Endothelial cell of umbilical vein (primary cell): Measurements from ENCODE around the gene CD40. TPM values are rescaled to one million over a fixed set of nuclear protein-coding genes. Genes with fewer than 3 reads are reported as not detected.

ENCODE experiments used
- BruUV-seq: library from RNA; stranded (reverse); fragments of 400-500 nt; replicated peaks from 2 replicates; lab custom pipeline; 2021; lab: Mats Ljungman, UMichigan
- CTCF ChIA-PET: fragments of 300-600, 350-600 bp; sonication (Branson Sonifier 250); formaldehyde crosslinking; loops from one replicate; lab custom pipeline; 2021; ENCODE audit warnings: antibody characterized with exemption, inconsistent platforms; lab: Charles Lee
- POLR2A ChIA-PET: fragments of 300-600, 350-600 bp; sonication (Branson Sonifier 250); formaldehyde crosslinking; loops from one replicate; lab custom pipeline; 2021; ENCODE audit warnings: antibody characterized with exemption, inconsistent platforms; lab: Charles Lee
- DNase-seq: peaks from one replicate; pipeline ENCODE4 v3.0.0-alpha.2; 2011; ENCODE audit warnings: low read depth, low spot score
- FAIRE-seq: peaks from 2 replicates; lab custom pipeline; 2011; peaks lifted over from hg19 to GRCh38; lab: Jason Lieb, UNC
- H2AFZ ChIP-seq: 2 replicates; pipeline ENCODE4 v1.6.0; 2012; ENCODE audit warnings: low read depth, low read length, control low read depth, inconsistent platforms
- H3K27ac ChIP-seq: 2 replicates; pipeline ENCODE4 v1.5.1; 2011; ENCODE audit warnings: low read depth, mild to moderate bottlenecking, control low read depth, low read length, moderate library complexity; ENCODE audit not compliant: insufficient read depth
- H3K27me3 ChIP-seq, 2 experiments: 2 replicates each; pipeline versions ENCODE4 v1.6.0 to v1.6.1; 2011; ENCODE audit warnings: low read length in 2 of 2, mixed read lengths in 1 of 2; ENCODE audit not compliant: control insufficient read depth in 2 of 2, insufficient read depth in 2 of 2
- H3K36me3 ChIP-seq, 2 experiments: 2 replicates in 1 of 2; 3 replicates in 1 of 2; pipeline ENCODE4 v1.5.1; 2011; ENCODE audit warnings: low read length in 2 of 2, mild to moderate bottlenecking in 1 of 2, moderate library complexity in 1 of 2; ENCODE audit not compliant: control insufficient read depth in 2 of 2, insufficient read depth in 2 of 2; ENCODE audit errors: extremely low read depth in 1 of 2
- H3K4me1 ChIP-seq: 3 replicates; pipeline ENCODE4 v1.5.1; 2011; ENCODE audit warnings: mild to moderate bottlenecking, low read length; ENCODE audit not compliant: control insufficient read depth, insufficient read depth; ENCODE audit errors: extremely low read depth
- H3K4me2 ChIP-seq: 2 replicates; pipeline ENCODE4 v1.6.1; 2011; ENCODE audit warnings: low read length, control low read depth, mixed read lengths; ENCODE audit not compliant: insufficient read depth
- H3K4me3 ChIP-seq, 3 experiments: fragments of 200-600 bp in 1 of 3; sonication (generic), shearing (Covaris generic) in 1 of 3; replicated peaks in 1 of 3; 2 replicates each; pipeline ENCODE4 v1.5.1; 2011 to 2016; ENCODE audit warnings: control low read depth in 3 of 3, low read length in 3 of 3, mild to moderate bottlenecking in 2 of 3, inconsistent platforms in 1 of 3, low read depth in 1 of 3, moderate library complexity in 1 of 3; ENCODE audit not compliant: insufficient read depth in 1 of 3
- H3K79me2 ChIP-seq: 2 replicates; pipeline ENCODE4 v1.6.0; 2012; ENCODE audit warnings: low read length, inconsistent platforms; ENCODE audit not compliant: control insufficient read depth, insufficient read depth
- H3K9ac ChIP-seq: replicated peaks from 2 replicates; pipeline ENCODE3; 2011; ENCODE audit warnings: low read length, control low read depth; ENCODE audit not compliant: insufficient read depth; ENCODE audit errors: extremely low read depth
- H3K9me1 ChIP-seq: replicated peaks from 3 replicates; pipeline ENCODE4 v1.6.0; 2011; ENCODE audit warnings: mild to moderate bottlenecking, low read length; ENCODE audit not compliant: control insufficient read depth, insufficient read depth; ENCODE audit errors: extremely low read depth
- H3K9me3 ChIP-seq: replicated peaks from 2 replicates; pipeline ENCODE4 v1.5.1; 2012; ENCODE audit warnings: low read length, inconsistent platforms; ENCODE audit not compliant: control insufficient read depth, insufficient read depth
- H4K20me1 ChIP-seq: replicated peaks from 2 replicates; pipeline ENCODE3; 2011; ENCODE audit warnings: mild to moderate bottlenecking, low read length; ENCODE audit not compliant: control insufficient read depth, insufficient read depth; ENCODE audit errors: extremely low read depth
- EZH2 ChIP-seq: IDR thresholded peaks from 2 replicates; pipeline ENCODE4 v1.6.1; 2012; ENCODE audit warnings: borderline replicate concordance, low read depth, mild to moderate bottlenecking, moderate library complexity, low read length, inconsistent platforms; ENCODE audit not compliant: severe bottlenecking
- FOS ChIP-seq: IDR thresholded peaks from 2 replicates; pipeline ENCODE4 v1.6.1; 2011; ENCODE audit warnings: mild to moderate bottlenecking, low read length, moderate library complexity, borderline replicate concordance; ENCODE audit not compliant: insufficient read depth
- GATA2 ChIP-seq: IDR thresholded peaks from 2 replicates; pipeline ENCODE4 v1.7.0; 2011; ENCODE audit warnings: low read depth, mild to moderate bottlenecking, moderate library complexity, mixed read lengths, low read length; ENCODE audit not compliant: insufficient read length, insufficient read depth
- JUN ChIP-seq: IDR thresholded peaks from 2 replicates; pipeline ENCODE4 v1.6.1; 2011; ENCODE audit warnings: borderline replicate concordance, low read depth; ENCODE audit not compliant: insufficient read length, insufficient read depth
- MYC ChIP-seq: IDR thresholded peaks from one replicate; pipeline ENCODE4 v1.6.1; 2011; ENCODE audit warnings: mild to moderate bottlenecking, low read depth, low read length
- POLR2A ChIP-seq: IDR thresholded peaks from 2 replicates; pipeline ENCODE4 v1.6.1; 2012; ENCODE audit warnings: low read depth, mild to moderate bottlenecking, control low read depth, low read length
- POLR2AphosphoS5 ChIP-seq: IDR thresholded peaks from 2 replicates; pipeline ENCODE4 v1.6.1; 2012; ENCODE audit warnings: low read depth, mild to moderate bottlenecking, control low read depth, low read length, moderate library complexity; ENCODE audit not compliant: insufficient read depth
- dilution Hi-C: fragments of 300-500 bp; cut with MboI; formaldehyde crosslinking; loops from one replicate; pipeline ENCODE4 v1.15.0; 2019; ENCODE audit warnings: low sequenced_read_pairs; ENCODE audit not compliant: extremely low pct_ligation_motif_present
- intact Hi-C: fragments of 100-400 bp; cut with micrococcal nuclease; formaldehyde crosslinking; loops from one replicate; pipeline ENCODE4 v1.10.0; 2022
- polyA plus RNA-seq, 4 experiments: library from polyadenylated mRNA; depleted of rRNA in 3 of 4; stranded (reverse) in 3 of 4; unstranded in 1 of 4; fragments of >200 nt; gene quantifications; 2 replicates each; pipeline versions ENCODE4 v1.2.1 to v1.2.3, GENCODE V29; 2011 to 2012; ENCODE audit warnings: missing spikeins in 1 of 4
- total RNA-seq: library from RNA; stranded (reverse); gene quantifications from 2 replicates; pipeline ENCODE4 v1.2.3, GENCODE V29; 2021
- TF ChIP-seq, protein P1 (sequence below): IDR thresholded peaks from 2 replicates; pipeline ENCODE4 v1.6.1; 2011; ENCODE audit not compliant: insufficient read depth, insufficient read length
- TF ChIP-seq, protein P2 (sequence below), 2 donors: IDR thresholded peaks; 1 replicate in 1 of 2; 2 replicates in 1 of 2; pipeline ENCODE4 v1.5.1; 2011; ENCODE audit warnings: low read length in 2 of 2, mild to moderate bottlenecking in 2 of 2, moderate library complexity in 2 of 2, control low read depth in 1 of 2, inconsistent platforms in 1 of 2, low read depth in 1 of 2; ENCODE audit not compliant: insufficient read depth in 1 of 2; ENCODE audit errors: extremely low read depth in 1 of 2

Gene CD40
- total and polyA plus RNA-seq, 2 donors (not counting 3 experiments of a cell fraction or from before 2014, with no cell fraction given) = 36.6 to 38.3 TPM

DNA sequence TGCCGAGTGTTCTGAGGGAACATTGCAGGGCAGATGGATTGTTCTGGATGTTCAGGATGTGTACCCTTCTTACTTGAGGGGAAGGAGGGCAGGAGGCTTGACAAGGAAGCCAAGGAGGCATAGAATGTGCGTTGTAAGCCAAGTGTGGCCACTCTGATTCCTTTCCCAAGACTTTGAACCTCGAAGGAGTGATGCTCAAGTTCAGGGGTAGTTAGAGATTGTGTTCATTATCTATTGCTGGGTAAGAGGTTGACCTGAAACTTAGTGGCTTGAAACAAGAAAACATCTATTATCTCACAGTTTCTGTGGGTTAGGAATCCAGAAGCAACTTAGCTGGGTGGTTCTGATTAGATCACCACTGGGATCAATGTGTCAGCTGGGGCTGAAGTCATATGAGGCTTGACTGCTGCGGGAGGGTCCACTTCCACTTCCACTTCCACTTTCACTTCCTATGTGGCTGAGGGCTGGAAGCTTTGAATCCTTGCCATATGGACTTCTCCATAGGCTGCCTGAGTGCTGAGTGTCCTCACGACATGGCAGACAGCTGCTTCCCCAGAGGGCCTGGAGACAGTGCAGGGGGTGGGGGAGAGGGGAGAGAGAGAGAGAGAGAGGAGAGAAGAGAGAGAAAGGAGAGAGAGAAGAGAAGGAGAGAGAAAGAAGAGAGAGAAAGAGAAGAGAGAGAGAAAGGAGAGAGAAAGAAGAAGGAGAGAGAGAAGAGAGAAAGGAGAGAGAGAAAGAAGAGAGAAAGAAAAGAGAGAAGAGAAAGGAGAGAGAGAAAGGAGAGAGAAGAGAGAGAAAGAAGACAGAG is 6.9 kb upstream of the CD40 start:
- CTCF ChIA-PET = no interaction called here
- H3K27ac ChIP-seq = no peak overlapping the region
- H3K4me2 ChIP-seq = no peak overlapping the region
- POLR2A ChIA-PET = no interaction called here
- FAIRE-seq (no peak), DNase-seq (no peak)
- H3K9me3 ChIP-seq = no peaks in the 10 kb centered on the region
- TF ChIP-seq, protein P1, sequence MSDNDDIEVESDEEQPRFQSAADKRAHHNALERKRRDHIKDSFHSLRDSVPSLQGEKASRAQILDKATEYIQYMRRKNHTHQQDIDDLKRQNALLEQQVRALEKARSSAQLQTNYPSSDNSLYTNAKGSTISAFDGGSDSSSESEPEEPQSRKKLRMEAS = no peak
- TF ChIP-seq JUN = no peak
- TF ChIP-seq MYC = no peak
- TF ChIP-seq POLR2A = no peak
- TF ChIP-seq FOS = no peak
- TF ChIP-seq, protein P2, sequence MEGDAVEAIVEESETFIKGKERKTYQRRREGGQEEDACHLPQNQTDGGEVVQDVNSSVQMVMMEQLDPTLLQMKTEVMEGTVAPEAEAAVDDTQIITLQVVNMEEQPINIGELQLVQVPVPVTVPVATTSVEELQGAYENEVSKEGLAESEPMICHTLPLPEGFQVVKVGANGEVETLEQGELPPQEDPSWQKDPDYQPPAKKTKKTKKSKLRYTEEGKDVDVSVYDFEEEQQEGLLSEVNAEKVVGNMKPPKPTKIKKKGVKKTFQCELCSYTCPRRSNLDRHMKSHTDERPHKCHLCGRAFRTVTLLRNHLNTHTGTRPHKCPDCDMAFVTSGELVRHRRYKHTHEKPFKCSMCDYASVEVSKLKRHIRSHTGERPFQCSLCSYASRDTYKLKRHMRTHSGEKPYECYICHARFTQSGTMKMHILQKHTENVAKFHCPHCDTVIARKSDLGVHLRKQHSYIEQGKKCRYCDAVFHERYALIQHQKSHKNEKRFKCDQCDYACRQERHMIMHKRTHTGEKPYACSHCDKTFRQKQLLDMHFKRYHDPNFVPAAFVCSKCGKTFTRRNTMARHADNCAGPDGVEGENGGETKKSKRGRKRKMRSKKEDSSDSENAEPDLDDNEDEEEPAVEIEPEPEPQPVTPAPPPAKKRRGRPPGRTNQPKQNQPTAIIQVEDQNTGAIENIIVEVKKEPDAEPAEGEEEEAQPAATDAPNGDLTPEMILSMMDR (IDR thresholded peaks at IDR 0.05; ENCODE audit: extremely low read depth in 1 of 2, insufficient read depth in 1 of 2, low read depth in 1 of 2, low read length in 2 of 2) = no peak
- TF ChIP-seq EZH2 = no peak
- no peak for TF ChIP-seq GATA2
- TF ChIP-seq POLR2AphosphoS5 = no peak
- BruUV-seq = no TSS peak
- H3K27me3 ChIP-seq = peaks cover 21 to 25% of the 10 kb centered on the region in 2 experiments
- H3K36me3 ChIP-seq = no peaks in the 10 kb centered on the region
- H3K9ac ChIP-seq = no peak overlapping the region
- H3K4me1 ChIP-seq = no peaks in the 10 kb centered on the region
- dilution Hi-C loops = no loop called here
- no peaks in the 10 kb centered on the region for H3K79me2 ChIP-seq
- intact Hi-C loops = no loop called here
- no peaks in the 10 kb centered on the region for H4K20me1 ChIP-seq
- no peak overlapping the region for H2AFZ ChIP-seq
- H3K4me3 ChIP-seq = no peak overlapping the region
- H3K9me1 ChIP-seq = no peaks in the 10 kb centered on the region
